Stomach (tissue), 4 donors: Measurements from ENCODE around the gene VWC2.

Source experiments
- EP300 ChIP-seq: sonication (generic); formaldehyde crosslinking; IDR thresholded peaks from one replicate; pipeline ENCODE4 v1.6.1; 2017; ENCODE audit warnings: antibody characterized with exemption
- TF ChIP-seq, protein P1 (sequence below), 7 experiments: fragments of 450-650 bp in 4 of 7; fragments of 200-600 bp in 3 of 7; sonication (generic) in 3 of 7; IDR thresholded peaks; one replicate each; pipeline ENCODE4 v1.5.1; 2016 to 2019; ENCODE audit warnings: antibody characterized with exemption in 7 of 7, control low read depth in 2 of 7, mild to moderate bottlenecking in 1 of 7

DNA sequence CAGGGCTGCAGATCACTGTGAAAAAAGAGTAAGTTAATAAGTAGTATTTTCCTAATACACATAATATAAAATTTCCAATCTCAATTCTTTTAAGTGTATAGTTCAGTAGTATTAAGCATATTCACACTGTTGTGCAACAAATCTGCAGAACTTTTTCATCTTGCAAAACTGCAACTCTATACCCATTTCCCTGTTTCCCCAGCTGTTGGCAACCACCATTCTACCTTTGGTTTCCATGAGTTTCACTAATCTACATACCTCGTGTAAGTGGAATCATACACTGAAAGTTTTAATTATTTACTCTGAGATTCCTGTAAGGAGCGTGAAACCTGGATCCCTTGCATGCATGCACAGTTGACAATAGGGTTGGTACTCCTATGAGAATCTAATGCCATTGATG is 164.2 kb downstream of the VWC2 start:
- TF ChIP-seq, protein P1, sequence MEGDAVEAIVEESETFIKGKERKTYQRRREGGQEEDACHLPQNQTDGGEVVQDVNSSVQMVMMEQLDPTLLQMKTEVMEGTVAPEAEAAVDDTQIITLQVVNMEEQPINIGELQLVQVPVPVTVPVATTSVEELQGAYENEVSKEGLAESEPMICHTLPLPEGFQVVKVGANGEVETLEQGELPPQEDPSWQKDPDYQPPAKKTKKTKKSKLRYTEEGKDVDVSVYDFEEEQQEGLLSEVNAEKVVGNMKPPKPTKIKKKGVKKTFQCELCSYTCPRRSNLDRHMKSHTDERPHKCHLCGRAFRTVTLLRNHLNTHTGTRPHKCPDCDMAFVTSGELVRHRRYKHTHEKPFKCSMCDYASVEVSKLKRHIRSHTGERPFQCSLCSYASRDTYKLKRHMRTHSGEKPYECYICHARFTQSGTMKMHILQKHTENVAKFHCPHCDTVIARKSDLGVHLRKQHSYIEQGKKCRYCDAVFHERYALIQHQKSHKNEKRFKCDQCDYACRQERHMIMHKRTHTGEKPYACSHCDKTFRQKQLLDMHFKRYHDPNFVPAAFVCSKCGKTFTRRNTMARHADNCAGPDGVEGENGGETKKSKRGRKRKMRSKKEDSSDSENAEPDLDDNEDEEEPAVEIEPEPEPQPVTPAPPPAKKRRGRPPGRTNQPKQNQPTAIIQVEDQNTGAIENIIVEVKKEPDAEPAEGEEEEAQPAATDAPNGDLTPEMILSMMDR (IDR thresholded peaks at IDR 0.05) = no peak
- TF ChIP-seq EP300 = no peak
